ENCODE measurements around the gene HIPK4.

The HIPK4 gene

DNA sequence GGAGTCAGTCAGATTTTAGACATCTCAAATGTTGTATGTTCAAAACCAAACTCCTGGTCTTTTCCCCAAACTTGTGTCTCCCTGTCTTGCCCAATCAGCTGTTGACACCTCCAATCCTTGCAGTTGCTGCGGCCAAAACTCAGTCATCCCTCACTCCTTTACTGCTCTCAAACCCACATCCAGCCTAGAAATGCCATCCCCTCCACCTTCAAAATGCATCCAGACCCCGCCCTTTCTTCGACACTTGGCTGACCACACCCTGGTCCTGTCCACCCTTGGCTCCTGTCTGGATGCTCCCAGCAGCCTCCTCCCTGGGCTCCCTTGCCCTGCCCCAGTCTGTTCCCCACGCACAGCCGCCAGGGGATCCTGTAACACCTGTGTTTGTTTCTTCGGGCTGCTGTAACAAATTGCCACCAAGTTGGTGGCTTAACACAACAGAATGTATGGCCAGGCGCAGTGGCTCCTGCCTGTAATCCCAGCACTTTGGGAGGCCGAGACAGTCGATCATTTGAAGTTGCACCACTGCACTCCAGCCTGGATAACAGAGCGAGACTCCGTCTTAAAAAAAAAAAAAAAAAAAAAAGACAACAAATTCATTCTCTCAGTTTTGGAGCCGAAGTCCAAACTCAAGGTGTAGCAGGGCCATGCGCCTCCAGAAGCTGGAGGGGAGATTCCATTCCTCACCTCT is 29.8 kb downstream of the HIPK4 start:
- H2BK12ac ChIP-seq (ENCODE audit: low read length) = no peak overlapping the region
- no peaks in the 10 kb centered on the region for H3K27me3 ChIP-seq (ENCODE audit: insufficient read depth, low read length)
- H3K27ac ChIP-seq (ENCODE audit: low read depth, low read length) = peak overlapping the region; percentile 34
- H3K23ac ChIP-seq (ENCODE audit: low read length) = no peak overlapping the region
- no peak overlapping the region for H3K4me3 ChIP-seq (ENCODE audit: low read depth, low read length)
- H3K4me1 ChIP-seq (ENCODE audit: control insufficient read depth in 1 of 2, insufficient read depth in 2 of 2, low read length in 2 of 2) = peaks cover 21 to 26% of the 10 kb centered on the region in 2 experiments
- H4K12ac ChIP-seq (ENCODE audit: low read depth, low read length) = no peak overlapping the region
- H2BK120ac ChIP-seq (ENCODE audit: insufficient read depth, low read length, poor library complexity) = peak overlapping the region; percentile 2
- no peak overlapping the region for H3K18ac ChIP-seq (ENCODE audit: low read length)
- H3K79me1 ChIP-seq (ENCODE audit: low read length) = peaks cover 12% of the 10 kb centered on the region
- H3K9ac ChIP-seq (ENCODE audit: low read length) = no peak overlapping the region
- peaks cover 0 to 2% of the 10 kb centered on the region in 2 experiments for H3K36me3 ChIP-seq (ENCODE audit: control insufficient read depth in 1 of 2, insufficient read depth in 2 of 2, low read length in 2 of 2)
- H4K91ac ChIP-seq (ENCODE audit: low read depth, low read length) = peak overlapping the region; percentile 8
- H2AK5ac ChIP-seq (ENCODE audit: low read length) = no peak overlapping the region
- peaks cover 1% of the 10 kb centered on the region for H3K79me2 ChIP-seq (ENCODE audit: control insufficient read depth, insufficient read depth, low read length, poor library complexity)
- H3K9me3 ChIP-seq (ENCODE audit: insufficient read depth, low read depth, low read length) = no peaks in the 10 kb centered on the region
- no peak overlapping the region for H4K8ac ChIP-seq (ENCODE audit: low read depth, low read length)
- no peak overlapping the region for H3K4ac ChIP-seq (ENCODE audit: low read depth, low read length)
- no CpG with 5 or more reads among the region's 13 CpGs for WGBS (ENCODE audit: extremely low coverage, insufficient coverage, insufficient read length)
- H3K4me2 ChIP-seq (ENCODE audit: low read length) = no peak overlapping the region
- no peak overlapping the region for H2BK5ac ChIP-seq (ENCODE audit: low read depth, low read length, poor library complexity)
- H3K14ac ChIP-seq (ENCODE audit: low read length) = no peak overlapping the region
- DNase-seq = peak in 1 of 2 donors; percentile 14
- no peak overlapping the region for H2AFZ ChIP-seq (ENCODE audit: insufficient read depth, low read length, poor library complexity)

DNA sequence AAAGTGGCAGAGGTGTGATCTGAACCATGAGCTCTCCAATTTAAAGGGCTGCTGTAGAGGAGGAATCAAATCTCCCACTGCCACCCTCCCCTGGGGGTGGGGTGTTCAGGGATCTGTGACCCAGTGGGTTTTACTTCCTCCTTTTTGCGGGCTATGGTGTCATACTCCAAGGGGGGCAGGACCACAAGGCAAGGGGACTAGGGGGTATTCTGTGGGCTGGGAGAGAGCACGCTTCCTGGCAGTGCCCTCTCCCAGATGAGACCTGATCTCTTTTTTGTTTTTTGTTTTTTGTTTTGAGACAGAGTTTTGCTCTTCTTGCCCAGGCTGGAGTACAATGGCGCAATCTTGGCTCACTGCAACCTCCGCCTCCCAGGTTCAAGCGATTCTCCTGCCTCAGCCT is 31.2 kb downstream of the HIPK4 start:
- H3K36me3 ChIP-seq (ENCODE audit: control insufficient read depth in 1 of 2, insufficient read depth in 2 of 2, low read length in 2 of 2) = peaks cover 0 to 2% of the 10 kb centered on the region in 2 experiments
- H3K4me3 ChIP-seq (ENCODE audit: low read depth, low read length) = no peak overlapping the region
- no peak overlapping the region for H3K14ac ChIP-seq (ENCODE audit: low read length)
- no peak overlapping the region for H2BK5ac ChIP-seq (ENCODE audit: low read depth, low read length, poor library complexity)
- peak overlapping the region; percentile 15 for H2BK120ac ChIP-seq (ENCODE audit: insufficient read depth, low read length, poor library complexity)
- H3K79me1 ChIP-seq (ENCODE audit: low read length) = peaks cover 12% of the 10 kb centered on the region
- no peak overlapping the region for H3K4me2 ChIP-seq (ENCODE audit: low read length)
- H4K8ac ChIP-seq (ENCODE audit: low read depth, low read length) = no peak overlapping the region
- H3K9me3 ChIP-seq (ENCODE audit: insufficient read depth, low read depth, low read length) = no peaks in the 10 kb centered on the region
- H3K9ac ChIP-seq (ENCODE audit: low read length) = no peak overlapping the region
- peaks cover 21 to 26% of the 10 kb centered on the region in 2 experiments for H3K4me1 ChIP-seq (ENCODE audit: control insufficient read depth in 1 of 2, insufficient read depth in 2 of 2, low read length in 2 of 2)
- H3K18ac ChIP-seq (ENCODE audit: low read length) = no peak overlapping the region
- H3K79me2 ChIP-seq (ENCODE audit: control insufficient read depth, insufficient read depth, low read length, poor library complexity) = no peaks in the 10 kb centered on the region
- H3K27ac ChIP-seq (ENCODE audit: low read depth, low read length) = no peak overlapping the region
- H2AK5ac ChIP-seq (ENCODE audit: low read length) = no peak overlapping the region
- no peak overlapping the region for H2AFZ ChIP-seq (ENCODE audit: insufficient read depth, low read length, poor library complexity)
- no peak overlapping the region for H3K23ac ChIP-seq (ENCODE audit: low read length)
- H4K91ac ChIP-seq (ENCODE audit: low read depth, low read length) = no peak overlapping the region
- H3K27me3 ChIP-seq (ENCODE audit: insufficient read depth, low read length) = no peaks in the 10 kb centered on the region
- DNase-seq = peak in 1 of 2 donors; percentile 8
- no peak overlapping the region for H3K4ac ChIP-seq (ENCODE audit: low read depth, low read length)
- no peak overlapping the region for H4K12ac ChIP-seq (ENCODE audit: low read depth, low read length)
- H2BK12ac ChIP-seq (ENCODE audit: low read length) = no peak overlapping the region
- WGBS (ENCODE audit: extremely low coverage, insufficient coverage, insufficient read length) = no CpG with 5 or more reads among the region's 5 CpGs

DNA sequence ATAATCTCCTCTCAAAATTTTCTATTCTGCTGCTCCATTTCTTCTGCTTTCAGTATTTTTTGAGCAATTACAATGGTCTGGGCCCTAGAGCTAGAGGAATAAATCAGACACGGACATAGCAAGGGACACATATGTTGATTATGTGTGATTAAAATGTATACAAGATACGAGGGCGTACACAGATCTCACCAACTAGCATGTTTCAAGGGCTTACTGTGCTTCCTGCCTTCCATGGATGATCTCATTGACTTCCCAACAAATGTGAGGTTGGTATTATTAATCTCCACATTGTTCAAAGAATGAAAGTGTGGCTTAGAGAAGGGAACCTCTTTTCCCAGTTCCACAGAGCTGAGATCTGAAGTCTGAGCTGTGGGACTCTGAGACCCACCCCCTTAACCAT is 32.3 kb downstream of the HIPK4 start:
- H3K36me3 ChIP-seq (ENCODE audit: control insufficient read depth in 1 of 2, insufficient read depth in 2 of 2, low read length in 2 of 2) = peaks cover 2% of the 10 kb centered on the region in 2 experiments
- H3K18ac ChIP-seq (ENCODE audit: low read length) = no peak overlapping the region
- H3K27me3 ChIP-seq (ENCODE audit: insufficient read depth, low read length) = no peaks in the 10 kb centered on the region
- no peak overlapping the region for H4K12ac ChIP-seq (ENCODE audit: low read depth, low read length)
- H3K79me2 ChIP-seq (ENCODE audit: control insufficient read depth, insufficient read depth, low read length, poor library complexity) = no peaks in the 10 kb centered on the region
- no peaks in the 10 kb centered on the region for H3K9me3 ChIP-seq (ENCODE audit: insufficient read depth, low read depth, low read length)
- no peak overlapping the region for H3K23ac ChIP-seq (ENCODE audit: low read length)
- WGBS (ENCODE audit: extremely low coverage, insufficient coverage, insufficient read length) = no CpG with 5 or more reads among the region's 3 CpGs
- H3K79me1 ChIP-seq (ENCODE audit: low read length) = peaks cover 6% of the 10 kb centered on the region
- H4K8ac ChIP-seq (ENCODE audit: low read depth, low read length) = no peak overlapping the region
- no peak overlapping the region for H4K91ac ChIP-seq (ENCODE audit: low read depth, low read length)
- peaks cover 16 to 24% of the 10 kb centered on the region in 2 experiments for H3K4me1 ChIP-seq (ENCODE audit: control insufficient read depth in 1 of 2, insufficient read depth in 2 of 2, low read length in 2 of 2)
- no peak overlapping the region for H2AFZ ChIP-seq (ENCODE audit: insufficient read depth, low read length, poor library complexity)
- H3K27ac ChIP-seq (ENCODE audit: low read depth, low read length) = no peak overlapping the region
- H3K9ac ChIP-seq (ENCODE audit: low read length) = no peak overlapping the region
- H2BK5ac ChIP-seq (ENCODE audit: low read depth, low read length, poor library complexity) = no peak overlapping the region
- H3K4ac ChIP-seq (ENCODE audit: low read depth, low read length) = no peak overlapping the region
- no peak overlapping the region for H3K4me2 ChIP-seq (ENCODE audit: low read length)
- H2BK120ac ChIP-seq (ENCODE audit: insufficient read depth, low read length, poor library complexity) = no peak overlapping the region
- H3K14ac ChIP-seq (ENCODE audit: low read length) = no peak overlapping the region
- no peak for DNase-seq
- H3K4me3 ChIP-seq (ENCODE audit: low read depth, low read length) = no peak overlapping the region
- no peak overlapping the region for H2AK5ac ChIP-seq (ENCODE audit: low read length)
- H2BK12ac ChIP-seq (ENCODE audit: low read length) = no peak overlapping the region

DNA sequence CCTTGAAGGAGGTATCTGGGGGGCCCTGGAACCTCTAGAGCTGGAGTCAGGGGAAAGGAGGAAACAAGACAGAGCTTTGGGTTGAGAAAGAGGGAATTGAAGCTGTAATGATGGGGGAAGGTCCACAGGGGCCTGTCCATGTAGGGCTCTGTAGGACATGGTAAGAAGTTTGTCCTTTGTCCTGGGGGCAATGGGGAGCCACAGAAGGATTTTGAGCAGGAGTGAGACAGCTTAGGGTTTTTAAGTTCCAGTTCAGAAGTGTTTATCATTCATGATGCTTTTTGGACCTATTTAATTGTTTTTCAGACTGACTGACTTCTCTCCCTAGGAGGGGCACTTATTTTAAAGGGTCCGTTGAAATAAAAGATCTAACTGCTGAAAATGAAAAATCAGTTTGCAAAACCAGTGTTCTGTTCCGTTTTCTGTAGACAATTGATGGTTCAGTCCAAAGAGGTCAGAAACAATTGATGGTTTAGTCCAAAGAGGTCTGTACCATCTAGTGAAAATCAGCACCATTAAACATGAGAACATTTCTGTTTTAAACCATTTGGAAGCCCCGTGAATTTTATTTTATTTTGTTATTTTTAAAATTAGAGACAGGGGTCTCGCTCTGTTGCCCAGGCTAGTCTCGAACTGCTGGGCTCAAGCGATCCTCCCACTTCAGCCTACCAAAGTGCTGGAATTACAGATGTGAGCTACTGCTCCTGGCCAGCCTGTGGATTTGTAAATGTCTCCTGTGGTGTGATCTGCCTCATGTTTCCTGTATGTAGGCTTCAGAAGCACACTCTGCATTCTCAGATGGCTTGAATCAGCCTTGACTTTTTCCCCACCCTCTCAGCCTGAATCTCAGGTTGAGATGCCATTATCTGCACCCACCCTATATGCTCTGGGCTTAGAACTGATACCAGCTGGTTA is 33.0 kb downstream of the HIPK4 start:
- Histone ChIP-seq H2AFZ (ENCODE audit: insufficient read depth, low read length, poor library complexity) (no peak overlapping the region), H3K27ac (ENCODE audit: low read depth, low read length) (no peak overlapping the region), H3K18ac (ENCODE audit: low read length) (no peak overlapping the region), H3K9me3 (ENCODE audit: insufficient read depth, low read depth, low read length) (no peaks in the 10 kb centered on the region), H3K4me3 (ENCODE audit: low read depth, low read length) (no peak overlapping the region), H2BK12ac (ENCODE audit: low read length) (no peak overlapping the region), H3K36me3 (ENCODE audit: control insufficient read depth in 1 of 2, insufficient read depth in 2 of 2, low read length in 2 of 2) (peaks cover 2% of the 10 kb centered on the region in 2 experiments), H3K4me2 (ENCODE audit: low read length) (no peak overlapping the region), H3K79me1 (ENCODE audit: low read length) (peaks cover 6% of the 10 kb centered on the region), H3K14ac (ENCODE audit: low read length) (no peak overlapping the region), H3K27me3 (ENCODE audit: insufficient read depth, low read length) (no peaks in the 10 kb centered on the region), H3K79me2 (ENCODE audit: control insufficient read depth, insufficient read depth, low read length, poor library complexity) (no peaks in the 10 kb centered on the region), H3K4ac (ENCODE audit: low read depth, low read length) (no peak overlapping the region), H3K4me1 (ENCODE audit: control insufficient read depth in 1 of 2, insufficient read depth in 2 of 2, low read length in 2 of 2) (peaks cover 16 to 18% of the 10 kb centered on the region in 2 experiments), H4K12ac (ENCODE audit: low read depth, low read length) (no peak overlapping the region), H3K23ac (ENCODE audit: low read length) (no peak overlapping the region), H4K91ac (ENCODE audit: low read depth, low read length) (no peak overlapping the region), H2AK5ac (ENCODE audit: low read length) (no peak overlapping the region), H4K8ac (ENCODE audit: low read depth, low read length) (no peak overlapping the region), H2BK120ac (ENCODE audit: insufficient read depth, low read length, poor library complexity) (no peak overlapping the region), H3K9ac (ENCODE audit: low read length) (no peak overlapping the region), H2BK5ac (ENCODE audit: low read depth, low read length, poor library complexity) (no peak overlapping the region)
- DNase-seq = no peak
- no CpG with 5 or more reads among the region's 6 CpGs for WGBS (ENCODE audit: extremely low coverage, insufficient coverage, insufficient read length)

Measured in trophoblast cell (in vitro differentiated cells and primary cell).